Right hindlimb (tissue), 1 donor: Measurements from ENCODE around the gene C1orf94.

ENCODE experiments used
- DNase-seq: peaks from one replicate; pipeline ENCODE4 v3.0.0-alpha.2; 2018

The C1orf94 gene

DNA sequence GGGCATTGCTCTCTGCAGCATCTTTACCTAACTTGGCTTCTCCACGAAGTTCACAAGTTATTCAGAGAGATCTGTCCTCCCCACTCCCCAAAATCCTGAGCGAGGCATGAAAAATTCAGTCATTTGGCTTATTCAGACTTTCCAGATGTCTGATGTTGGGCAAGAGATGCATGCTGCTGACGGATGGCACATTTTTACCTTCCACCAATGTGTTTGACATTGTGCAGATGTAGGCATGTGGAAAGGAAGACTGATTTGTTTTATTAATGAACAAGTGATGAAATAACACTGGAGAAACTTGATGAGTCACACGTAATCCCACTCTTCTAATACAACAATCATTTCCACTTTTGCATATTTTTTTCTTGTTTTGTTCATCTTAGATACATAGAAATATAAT lies 86.7 kb downstream of the C1orf94 start:
- DNase-seq, result no peak

DNA sequence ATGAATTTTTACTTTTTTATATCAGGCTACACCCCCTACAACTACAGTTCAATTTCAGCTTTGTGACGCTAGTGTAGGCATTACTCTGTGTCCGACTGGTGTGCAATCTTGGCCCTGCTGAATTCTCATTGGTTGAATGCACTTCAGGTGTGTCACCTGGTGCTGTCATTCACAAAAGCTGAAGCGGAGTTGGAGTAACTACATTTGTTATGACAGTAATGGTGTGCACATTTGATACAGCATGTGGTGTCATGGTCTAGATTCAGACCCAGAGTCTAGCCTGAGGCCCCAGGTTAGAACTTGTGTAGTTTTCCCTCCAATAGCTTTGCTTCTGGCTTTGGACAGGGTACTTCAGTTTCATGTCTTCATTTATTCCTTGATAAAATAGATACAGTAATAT lies 88.7 kb downstream of the C1orf94 start:
- DNase-seq, result no peak

DNA sequence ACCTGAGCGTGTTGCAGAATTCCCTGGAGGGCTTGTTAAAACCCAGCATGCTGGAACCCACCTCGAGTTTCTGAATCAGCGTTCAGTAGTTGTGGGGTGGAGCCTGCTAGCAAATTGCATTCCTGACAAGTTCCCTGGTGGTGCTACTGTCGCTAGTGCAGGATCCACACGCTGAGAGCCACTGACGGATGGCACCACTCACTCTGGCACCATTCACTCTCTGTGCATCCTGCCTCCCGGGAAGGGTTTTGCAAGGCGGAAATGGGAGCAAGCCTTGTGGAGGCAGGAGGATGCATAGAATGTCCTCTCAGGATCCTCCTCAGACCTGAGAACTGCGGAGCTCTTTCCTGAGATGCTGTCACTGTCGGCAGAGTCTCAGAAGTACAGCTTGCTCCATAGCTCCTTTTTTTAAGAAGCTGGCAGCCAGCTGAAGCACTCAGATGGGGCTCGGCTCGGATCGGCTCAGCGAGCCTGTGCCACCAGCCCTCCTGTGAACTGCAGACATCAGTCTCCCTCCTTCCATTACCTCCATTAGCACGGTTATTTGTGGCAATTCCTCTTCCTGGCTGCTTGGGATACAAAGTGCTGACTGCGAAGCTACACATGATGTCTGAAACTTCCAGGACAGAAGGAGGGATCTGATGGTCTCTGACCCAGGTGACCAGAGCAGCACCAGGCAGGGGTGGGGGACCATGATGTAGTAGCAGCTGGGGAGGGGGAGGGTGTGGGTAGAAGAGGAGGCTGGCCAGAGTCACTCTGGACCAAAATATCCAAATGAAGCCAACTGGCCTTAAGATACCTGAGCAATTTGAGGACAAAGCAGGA lies 89.6 kb downstream of the C1orf94 start:
- no peak for DNase-seq

DNA sequence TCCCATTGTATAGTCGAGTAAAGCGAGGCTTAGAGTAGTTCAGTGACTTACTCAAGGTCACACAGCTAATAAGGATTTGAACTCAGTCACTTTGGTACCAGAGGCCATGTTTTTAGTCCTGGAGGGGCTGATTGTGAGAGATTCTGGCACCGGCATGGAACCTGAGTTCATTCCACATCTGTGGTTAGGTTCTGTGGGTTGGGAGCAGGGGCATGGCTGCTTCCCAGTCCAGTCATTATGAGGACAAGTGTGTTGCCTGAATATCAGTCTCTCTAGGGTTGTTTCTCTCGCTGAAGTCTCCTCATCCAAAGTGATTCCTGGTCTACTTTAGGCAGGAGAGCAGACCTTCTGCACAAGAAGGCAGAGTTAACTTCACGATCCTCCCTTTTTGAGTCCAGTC lies 90.6 kb downstream of the C1orf94 start:
- no peak for DNase-seq

DNA sequence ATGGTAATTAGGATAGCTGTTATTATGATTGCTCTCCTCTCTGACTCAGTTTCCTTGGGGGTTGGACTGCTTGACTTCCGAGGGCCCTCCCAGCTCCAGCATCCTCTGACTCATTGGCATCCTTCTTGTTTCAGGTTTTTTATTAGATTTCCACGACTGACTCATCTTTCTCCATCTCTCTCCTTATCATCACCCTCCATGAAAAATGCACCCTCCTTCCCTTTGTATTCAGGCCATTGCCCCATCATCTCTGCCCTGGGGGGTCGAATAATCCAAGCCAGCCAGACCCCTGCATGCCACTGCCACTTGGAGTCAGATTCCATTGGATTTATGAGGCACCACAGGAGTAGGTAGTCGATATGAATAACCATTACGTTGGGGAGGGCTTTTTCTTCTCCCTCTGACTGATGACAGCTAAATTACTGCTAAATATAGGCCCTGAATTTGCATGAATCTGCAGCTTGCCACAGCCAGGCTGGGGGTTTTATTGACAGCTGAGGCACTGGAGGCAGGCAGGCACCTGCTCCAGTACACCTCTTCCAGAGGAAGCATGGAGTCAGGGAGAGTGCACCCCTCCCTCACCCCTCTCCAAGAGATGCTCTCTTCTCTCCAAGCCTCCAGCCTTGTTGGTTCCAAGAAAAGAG lies 91.7 kb downstream of the C1orf94 start:
- DNase-seq, result no peak
